HFFc6 (cell line): ENCODE results near the gene BCAS1. TPM values are rescaled to one million over a fixed set of nuclear protein-coding genes. Genes with fewer than 3 reads are reported as not detected.
A peak's percentile ranks its signal among the peaks of the same experiment; 100 is the strongest.

Source experiments
- DNase-seq: peaks from one replicate; pipeline ENCODE4 v3.0.0-alpha.2; 2018
- H3K27ac Mint-ChIP-seq: 2 replicates; pipeline ENCODE4 v1.8.0; 2020; ENCODE audit warnings: mild to moderate bottlenecking, mixed read lengths
- H3K27me3 Mint-ChIP-seq: 2 replicates; pipeline ENCODE4 v1.8.0; 2021; ENCODE audit warnings: mild to moderate bottlenecking, moderate library complexity, mixed read lengths; ENCODE audit not compliant: insufficient read depth
- H3K36me3 Mint-ChIP-seq: 2 replicates; pipeline ENCODE4 v1.8.0; 2021; ENCODE audit warnings: low read depth, mixed read lengths
- H3K4me1 Mint-ChIP-seq: 2 replicates; pipeline ENCODE4 v1.8.0; 2020; ENCODE audit warnings: low read depth, mixed read lengths
- H3K4me3 Mint-ChIP-seq: 2 replicates; pipeline ENCODE4 v1.8.0; 2020; ENCODE audit warnings: mild to moderate bottlenecking, moderate library complexity, mixed read lengths
- H3K9me3 Mint-ChIP-seq: 2 replicates; pipeline ENCODE4 v1.8.0; 2020; ENCODE audit warnings: mild to moderate bottlenecking, mixed read lengths
- CTCF ChIP-seq: fragments of 200-600 bp; sonication (generic); IDR thresholded peaks from 2 replicates; pipeline ENCODE4 v1.5.0; 2021; ENCODE audit warnings: antibody characterized with exemption, mild to moderate bottlenecking
- total RNA-seq, 6 experiments: library from RNA; stranded (reverse); fragmentation: NEBNext Ultra II Directional; extraction: Animal tissue kit (Norgen Biotek cat#: 25700); gene quantifications; 2 replicates in 1 of 6; 3 replicates in 5 of 6; pipeline ENCODE4 v1.2.3, GENCODE V29; 2021

BCAS1 gene
- total RNA-seq, 6 experiments from 2014 or later, result 0.07 TPM; not detected in 5

- no peaks in the 10 kb centered on the region; the same call in 1 of the 2 replicates for H3K27me3 Mint-ChIP-seq
- no peaks in the 10 kb centered on the region for H3K36me3 Mint-ChIP-seq
- no peak overlapping the region for H3K4me3 Mint-ChIP-seq
- H3K9me3 Mint-ChIP-seq, result no peaks in the 10 kb centered on the region
- peaks cover 16% of the 10 kb centered on the region for H3K4me1 Mint-ChIP-seq
- H3K27ac Mint-ChIP-seq, result no peak overlapping the region
- no peak for TF ChIP-seq CTCF
- DNase-seq, result no peak
Measured at GRCh38 chr20:53985150-53985518, 85.3 kb downstream of the BCAS1 start.

DNA sequence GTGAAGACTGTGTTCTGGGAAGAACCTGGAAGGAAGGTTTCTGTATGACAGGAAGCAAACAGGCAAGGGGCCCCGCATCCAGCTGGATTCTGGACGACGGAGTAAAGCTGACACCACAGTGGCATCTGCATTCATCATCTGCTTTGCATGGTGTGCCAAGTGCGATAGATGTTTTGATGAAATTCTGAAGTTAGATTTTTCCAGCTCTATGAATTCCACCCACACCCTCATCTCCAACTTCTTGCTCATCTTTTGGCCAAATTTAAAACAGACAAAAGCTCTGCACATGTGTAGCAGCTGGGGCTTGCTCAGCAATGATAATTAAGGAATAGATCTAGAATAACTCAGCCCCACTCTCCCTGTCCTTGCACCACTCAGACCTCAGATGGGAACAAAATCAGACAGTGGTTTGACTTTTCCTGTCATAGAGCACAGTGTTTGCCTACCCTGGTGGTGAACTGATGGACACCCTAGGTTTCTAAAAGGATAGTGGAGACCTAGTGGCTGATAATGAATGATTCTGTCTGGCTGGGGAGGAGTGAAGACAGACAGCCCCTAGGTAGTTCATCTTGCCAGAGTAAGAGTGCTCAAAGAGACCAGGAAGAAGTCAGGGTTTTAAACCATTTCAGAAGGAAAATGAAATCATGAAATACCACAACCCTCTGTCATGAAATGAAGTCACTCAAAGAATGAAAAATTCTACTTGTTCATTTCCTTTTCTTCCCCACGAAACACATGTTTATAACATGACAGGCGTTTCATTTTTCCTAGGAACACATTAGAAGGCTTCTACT, 85.8 kb downstream of the BCAS1 start:
- Mint-ChIP-seq H3K4me3 (peak overlapping the region; percentile 8; the same call in 1 of the 2 replicates), H3K4me1 (peaks cover 16% of the 10 kb centered on the region), H3K27ac (no peak overlapping the region), H3K9me3 (no peaks in the 10 kb centered on the region), H3K36me3 (no peaks in the 10 kb centered on the region), H3K27me3 (no peaks in the 10 kb centered on the region; the same call in 1 of the 2 replicates)
- DNase-seq, result no peak
- TF ChIP-seq CTCF, result no peak

GRCh38 chr20:53983401-53983800, 87.0 kb downstream of the BCAS1 start:
- H3K36me3 Mint-ChIP-seq, result no peaks in the 10 kb centered on the region
- H3K9me3 Mint-ChIP-seq, result no peaks in the 10 kb centered on the region
- H3K4me1 Mint-ChIP-seq, result peaks cover 16% of the 10 kb centered on the region
- no peaks in the 10 kb centered on the region; the same call in 1 of the 2 replicates for H3K27me3 Mint-ChIP-seq
- TF ChIP-seq CTCF, result no peak
- H3K27ac Mint-ChIP-seq, result no peak overlapping the region
- no peak for DNase-seq
- no peak overlapping the region for H3K4me3 Mint-ChIP-seq

- Mint-ChIP-seq H3K4me3 (no peak overlapping the region), H3K9me3 (no peaks in the 10 kb centered on the region), H3K4me1 (peaks cover 16% of the 10 kb centered on the region), H3K27ac (no peak overlapping the region), H3K36me3 (no peaks in the 10 kb centered on the region), H3K27me3 (no peaks in the 10 kb centered on the region; the same call in 1 of the 2 replicates)
- no peak for DNase-seq
- TF ChIP-seq CTCF, result no peak
Measured at GRCh38 chr20:53982624-53983023, 87.8 kb downstream of the BCAS1 start.

DNA sequence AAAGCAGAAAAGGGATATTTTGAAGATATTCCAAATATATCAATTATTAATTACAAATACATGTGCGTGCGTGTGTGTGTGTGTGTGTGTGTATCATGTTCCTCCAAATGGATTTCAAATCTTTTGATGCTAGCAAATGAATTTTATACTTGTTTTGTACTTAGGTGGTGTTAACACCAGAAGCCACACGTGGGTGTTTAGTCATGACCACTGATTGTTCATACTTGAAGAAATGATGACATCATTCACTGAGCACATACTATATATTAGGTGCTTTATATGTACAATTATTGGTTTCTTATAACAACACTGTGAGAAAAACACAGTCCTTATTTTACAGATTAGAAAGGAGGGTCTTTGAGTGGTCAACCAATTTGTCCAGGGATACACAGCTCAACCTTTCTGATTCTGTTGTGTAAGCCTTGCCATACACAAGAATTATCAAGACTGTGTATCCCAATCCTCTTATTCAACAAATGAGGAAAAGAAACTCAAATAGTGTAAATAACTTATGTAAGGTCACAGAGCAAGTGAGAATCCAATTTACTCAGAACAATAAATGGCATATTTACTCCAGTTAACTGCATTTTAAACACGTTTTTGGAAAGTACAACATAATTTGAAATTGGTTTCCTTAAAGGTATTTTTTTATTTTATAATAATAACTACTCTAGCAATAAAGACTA, 88.5 kb downstream of the BCAS1 start:
- DNase-seq, result no peak
- Mint-ChIP-seq H3K9me3 (no peaks in the 10 kb centered on the region), H3K27me3 (no peaks in the 10 kb centered on the region; the same call in 1 of the 2 replicates), H3K4me1 (peaks cover 16% of the 10 kb centered on the region), H3K27ac (no peak overlapping the region), H3K4me3 (no peak overlapping the region), H3K36me3 (no peaks in the 10 kb centered on the region)
- no peak for TF ChIP-seq CTCF
